WERI-Rb-1 (cell line): ENCODE data around the gene USO1.

Source experiments
- DNase-seq: peaks from one replicate; pipeline ENCODE4 v3.0.0-alpha.2; 2020
- H3K27ac ChIP-seq: fragments of 250-450 bp; sonication (Bioruptor Pico); 2 replicates; pipeline ENCODE4 v1.5.1; 2020; ENCODE audit warnings: mild to moderate bottlenecking, moderate library complexity
- H3K27me3 ChIP-seq: fragments of 250-450 bp; sonication (Bioruptor Pico); 2 replicates; pipeline ENCODE4 v1.5.1; 2021; ENCODE audit warnings: mild to moderate bottlenecking, low read depth, moderate library complexity; ENCODE audit not compliant: insufficient read depth, severe bottlenecking
- H3K36me3 ChIP-seq: fragments of 250-450 bp; sonication (Bioruptor Pico); 2 replicates; pipeline ENCODE4 v1.5.1; 2020; ENCODE audit warnings: mild to moderate bottlenecking, moderate library complexity
- H3K4me3 ChIP-seq: 2 replicates; pipeline ENCODE4 v1.5.1; 2011; ENCODE audit warnings: low read depth, mild to moderate bottlenecking, control low read depth, low read length
- H3K9me3 ChIP-seq: fragments of 250-450 bp; sonication (Bioruptor Pico); 2 replicates; pipeline ENCODE4 v1.5.1; 2021; ENCODE audit warnings: mild to moderate bottlenecking, moderate library complexity; ENCODE audit not compliant: severe bottlenecking
- TF ChIP-seq, protein P1 (sequence below): IDR thresholded peaks from 2 replicates; pipeline ENCODE4 v1.5.1; 2011; ENCODE audit warnings: low read depth, mild to moderate bottlenecking, control low read depth, inconsistent platforms, low read length

Gene USO1

GRCh38 chr4:75820197-75820596 is 95.8 kb downstream of the USO1 start:
- no peak for DNase-seq
- no peaks in the 10 kb centered on the region for H3K9me3 ChIP-seq

DNA sequence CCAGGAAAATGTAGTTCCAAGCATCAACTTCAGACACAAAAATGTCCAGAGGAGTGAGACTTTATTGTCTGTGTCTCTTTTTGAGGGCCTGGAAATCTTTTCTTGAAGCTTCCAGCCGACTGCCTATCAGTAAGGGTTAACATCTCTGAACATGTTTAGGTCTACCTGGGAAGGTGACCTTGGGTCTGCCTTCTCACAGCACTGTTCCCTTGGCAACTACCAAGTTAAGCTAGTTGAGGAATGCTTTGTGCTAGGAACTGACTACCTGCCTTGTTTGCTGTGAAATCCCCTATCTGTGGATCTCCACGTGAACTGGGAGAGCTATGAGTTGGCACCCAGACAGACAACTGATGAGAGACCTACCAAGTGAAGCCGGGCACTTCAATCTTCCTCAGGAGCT is 96.3 kb downstream of the USO1 start:
- no peaks in the 10 kb centered on the region for H3K36me3 ChIP-seq
- H3K27me3 ChIP-seq, result no peaks in the 10 kb centered on the region
- no peak for DNase-seq
- no peak overlapping the region for H3K27ac ChIP-seq
- H3K9me3 ChIP-seq, result no peaks in the 10 kb centered on the region
- no peak overlapping the region for H3K4me3 ChIP-seq
- TF ChIP-seq, protein P1, sequence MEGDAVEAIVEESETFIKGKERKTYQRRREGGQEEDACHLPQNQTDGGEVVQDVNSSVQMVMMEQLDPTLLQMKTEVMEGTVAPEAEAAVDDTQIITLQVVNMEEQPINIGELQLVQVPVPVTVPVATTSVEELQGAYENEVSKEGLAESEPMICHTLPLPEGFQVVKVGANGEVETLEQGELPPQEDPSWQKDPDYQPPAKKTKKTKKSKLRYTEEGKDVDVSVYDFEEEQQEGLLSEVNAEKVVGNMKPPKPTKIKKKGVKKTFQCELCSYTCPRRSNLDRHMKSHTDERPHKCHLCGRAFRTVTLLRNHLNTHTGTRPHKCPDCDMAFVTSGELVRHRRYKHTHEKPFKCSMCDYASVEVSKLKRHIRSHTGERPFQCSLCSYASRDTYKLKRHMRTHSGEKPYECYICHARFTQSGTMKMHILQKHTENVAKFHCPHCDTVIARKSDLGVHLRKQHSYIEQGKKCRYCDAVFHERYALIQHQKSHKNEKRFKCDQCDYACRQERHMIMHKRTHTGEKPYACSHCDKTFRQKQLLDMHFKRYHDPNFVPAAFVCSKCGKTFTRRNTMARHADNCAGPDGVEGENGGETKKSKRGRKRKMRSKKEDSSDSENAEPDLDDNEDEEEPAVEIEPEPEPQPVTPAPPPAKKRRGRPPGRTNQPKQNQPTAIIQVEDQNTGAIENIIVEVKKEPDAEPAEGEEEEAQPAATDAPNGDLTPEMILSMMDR, result no peak

More at GRCh38 chr4:75820197-75820596, 95.8 kb downstream of the USO1 start:
- TF ChIP-seq, protein P1, result no peak
- Histone ChIP-seq H3K27me3 (no peaks in the 10 kb centered on the region), H3K36me3 (peaks cover 3% of the 10 kb centered on the region; the same call in 1 of the 2 replicates), H3K27ac (no peak overlapping the region), H3K4me3 (no peak overlapping the region)

GRCh38 chr4:75821216-75821615 is 96.8 kb downstream of the USO1 start:
- Histone ChIP-seq H3K4me3 (no peak overlapping the region), H3K27me3 (no peaks in the 10 kb centered on the region), H3K9me3 (no peaks in the 10 kb centered on the region), H3K36me3 (no peaks in the 10 kb centered on the region), H3K27ac (no peak overlapping the region)
- no peak for DNase-seq
- TF ChIP-seq, protein P1, result no peak

DNA sequence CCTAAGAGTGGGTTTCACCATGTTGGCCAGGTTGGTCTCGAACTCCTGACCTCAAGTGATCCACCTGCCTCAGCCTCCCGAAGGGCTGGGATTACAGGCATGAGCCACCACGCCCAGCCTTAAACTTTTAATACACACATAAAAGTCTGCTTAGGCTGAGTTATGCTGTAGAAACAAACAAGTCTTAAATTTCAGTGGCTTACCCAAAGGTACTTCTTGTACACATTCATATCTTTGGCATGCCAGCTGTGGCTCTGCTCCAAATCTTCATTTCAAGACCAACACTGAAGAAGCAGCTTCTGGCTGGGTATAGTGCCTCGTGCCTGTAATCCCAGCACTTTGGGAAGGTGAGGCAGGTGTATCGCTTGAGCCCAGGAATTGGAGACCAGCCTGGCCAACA is 97.6 kb downstream of the USO1 start:
- Histone ChIP-seq H3K27ac (no peak overlapping the region), H3K4me3 (no peak overlapping the region), H3K9me3 (no peaks in the 10 kb centered on the region), H3K27me3 (no peaks in the 10 kb centered on the region), H3K36me3 (no peaks in the 10 kb centered on the region)
- TF ChIP-seq, protein P1, result no peak
- no peak for DNase-seq

- Histone ChIP-seq H3K9me3 (no peaks in the 10 kb centered on the region), H3K4me3 (no peak overlapping the region), H3K27ac (no peak overlapping the region), H3K36me3 (no peaks in the 10 kb centered on the region), H3K27me3 (no peaks in the 10 kb centered on the region)
- TF ChIP-seq, protein P1, result no peak
- DNase-seq, result no peak
These were observed 98.0 kb downstream of the USO1 start for GRCh38 chr4:75822416-75822815.

DNA sequence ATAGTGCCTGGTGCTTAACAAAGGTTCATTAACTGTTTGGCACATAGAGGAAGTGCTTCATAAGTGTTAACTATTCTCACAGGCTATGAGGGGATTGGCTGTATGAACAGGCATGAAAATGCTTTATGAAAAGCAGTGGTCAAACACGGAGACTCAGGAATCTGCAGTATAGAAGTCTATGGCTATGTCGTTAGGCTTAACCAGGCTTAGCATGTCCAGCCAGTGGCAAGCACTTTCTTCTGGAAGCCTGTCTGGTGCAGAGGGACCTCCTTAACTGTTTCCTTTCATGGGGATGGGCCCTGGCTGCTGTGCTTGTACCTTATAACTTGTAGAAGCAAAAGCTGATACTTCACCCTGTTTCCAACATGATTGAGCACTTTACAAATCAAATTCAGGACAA is 99.4 kb downstream of the USO1 start:
- H3K9me3 ChIP-seq, result no peaks in the 10 kb centered on the region
- H3K27ac ChIP-seq, result no peak overlapping the region
- H3K27me3 ChIP-seq, result no peaks in the 10 kb centered on the region
- TF ChIP-seq, protein P1, result no peak
- H3K36me3 ChIP-seq, result no peaks in the 10 kb centered on the region
- H3K4me3 ChIP-seq, result no peak overlapping the region
- DNase-seq, result no peak
